Eye (tissue), 1 donor: ENCODE measurements around the gene SHLD1.
"Not testable (repeated sequence)": the region's sequence is repeated elsewhere in the genome, so short reads cannot be mapped to it uniquely, and the experiment has no call there.

Experiments
- DNase-seq: peaks from one replicate; pipeline ENCODE4 v3.0.0-alpha.2; 2015

The SHLD1 gene

GRCh38 chr20:5781798-5782750 lies 31.9 kb downstream of the SHLD1 start:
- peak; percentile 59 for DNase-seq

- no peak for DNase-seq
These were observed 34.5 kb downstream of the SHLD1 start for GRCh38 chr20:5784735-5785134.

GRCh38 chr20:5785146-5785545 lies 34.9 kb downstream of the SHLD1 start:
- no peak for DNase-seq

- peak; percentile 51 for DNase-seq
These were observed 37.0 kb downstream of the SHLD1 start for GRCh38 chr20:5786930-5787795.

- DNase-seq = no peak
These were observed 37.6 kb downstream of the SHLD1 start for GRCh38 chr20:5787796-5788165.

- DNase-seq = peak; percentile 94
These were observed 38.2 kb downstream of the SHLD1 start for GRCh38 chr20:5788385-5788895.

- no peak for DNase-seq
These were observed 39.6 kb downstream of the SHLD1 start for GRCh38 chr20:5789827-5790226.

- DNase-seq = no peak
These were observed 43.7 kb downstream of the SHLD1 start for GRCh38 chr20:5793916-5794315.

GRCh38 chr20:5796331-5797040 lies 46.3 kb downstream of the SHLD1 start:
- DNase-seq = no peak

- DNase-seq = no peak
These were observed 47.0 kb downstream of the SHLD1 start for GRCh38 chr20:5797165-5797564.

- DNase-seq = no peak
These were observed 47.8 kb downstream of the SHLD1 start for GRCh38 chr20:5797843-5798462.

- not testable (repeated sequence) for DNase-seq
These were observed 53.6 kb downstream of the SHLD1 start for GRCh38 chr20:5803754-5804303.

- DNase-seq = no peak
These were observed 56.5 kb downstream of the SHLD1 start for GRCh38 chr20:5806457-5807263.

GRCh38 chr20:5807431-5807830 lies 57.2 kb downstream of the SHLD1 start:
- DNase-seq = no peak

- DNase-seq = no peak
These were observed 58.7 kb downstream of the SHLD1 start for GRCh38 chr20:5808901-5809300.

GRCh38 chr20:5809495-5809894 lies 59.3 kb downstream of the SHLD1 start:
- no peak for DNase-seq

GRCh38 chr20:5810800-5811422 lies 60.7 kb downstream of the SHLD1 start:
- DNase-seq = no peak

GRCh38 chr20:5811746-5812145 lies 61.5 kb downstream of the SHLD1 start:
- DNase-seq = no peak

GRCh38 chr20:5818346-5818681 lies 68.1 kb downstream of the SHLD1 start:
- no peak for DNase-seq

GRCh38 chr20:5820738-5821137 lies 70.5 kb downstream of the SHLD1 start:
- no peak for DNase-seq
